Measurements from ENCODE around the gene ARHGEF4.
"Not testable (repeated sequence)": the region's sequence is repeated elsewhere in the genome, so short reads cannot be mapped to it uniquely, and the experiment has no call there.

The ARHGEF4 gene

GRCh38 chr2:131050896-131051295 lies 214.2 kb downstream of the ARHGEF4 start:
- no peak for DNase-seq (ENCODE audit: low read depth in 2 of 2)

- no peak for DNase-seq (ENCODE audit: low read depth in 2 of 2)
Measured at GRCh38 chr2:131052741-131053263, 216.1 kb downstream of the ARHGEF4 start.

GRCh38 chr2:131054488-131054887 lies 217.8 kb downstream of the ARHGEF4 start:
- DNase-seq (ENCODE audit: low read depth in 2 of 2) = no peak

GRCh38 chr2:131055169-131056065 lies 218.7 kb downstream of the ARHGEF4 start:
- DNase-seq (ENCODE audit: low read depth in 2 of 2) = no peak

- DNase-seq (ENCODE audit: low read depth in 2 of 2) = no peak
Measured at GRCh38 chr2:131056204-131056931, 219.7 kb downstream of the ARHGEF4 start.

- DNase-seq (ENCODE audit: low read depth in 2 of 2) = no peak
Measured at GRCh38 chr2:131056932-131057287, 220.2 kb downstream of the ARHGEF4 start.

GRCh38 chr2:131058214-131058843 lies 221.6 kb downstream of the ARHGEF4 start:
- DNase-seq (ENCODE audit: low read depth in 2 of 2) = no peak

- no peak for DNase-seq (ENCODE audit: low read depth in 2 of 2)
Measured at GRCh38 chr2:131058920-131059319, 222.2 kb downstream of the ARHGEF4 start.

- DNase-seq (ENCODE audit: low read depth in 2 of 2) = no peak
Measured at GRCh38 chr2:131063501-131064283, 227.0 kb downstream of the ARHGEF4 start.

- no peak for DNase-seq (ENCODE audit: low read depth in 2 of 2)
Measured at GRCh38 chr2:131064589-131065512, 228.1 kb downstream of the ARHGEF4 start.

- no peak for DNase-seq (ENCODE audit: low read depth in 2 of 2)
Measured at GRCh38 chr2:131067465-131068125, 230.9 kb downstream of the ARHGEF4 start.

GRCh38 chr2:131068172-131068571 lies 231.5 kb downstream of the ARHGEF4 start:
- not testable (repeated sequence) for DNase-seq (ENCODE audit: low read depth in 2 of 2)

GRCh38 chr2:131075578-131075977 lies 238.9 kb downstream of the ARHGEF4 start:
- DNase-seq (ENCODE audit: low read depth in 2 of 2) = not testable (repeated sequence)

- DNase-seq (ENCODE audit: low read depth in 2 of 2) = no peak
Measured at GRCh38 chr2:131076707-131077106, 240.0 kb downstream of the ARHGEF4 start.

- DNase-seq (ENCODE audit: low read depth in 2 of 2) = no peak
Measured at GRCh38 chr2:131077182-131077846, 240.6 kb downstream of the ARHGEF4 start.

GRCh38 chr2:131077966-131078365 lies 241.3 kb downstream of the ARHGEF4 start:
- DNase-seq (ENCODE audit: low read depth in 2 of 2) = no peak

GRCh38 chr2:131079931-131080330 lies 243.2 kb downstream of the ARHGEF4 start:
- DNase-seq (ENCODE audit: low read depth in 2 of 2) = not testable (repeated sequence)

GRCh38 chr2:131081190-131081589 lies 244.5 kb downstream of the ARHGEF4 start:
- DNase-seq (ENCODE audit: low read depth in 2 of 2) = no peak

- DNase-seq (ENCODE audit: low read depth in 2 of 2) = no peak
Measured at GRCh38 chr2:131085646-131086045, 248.9 kb downstream of the ARHGEF4 start.

Data from stimulated activated CD8-positive, alpha-beta memory T cell treated with anti-CD3 and anti-CD28 coated beads, Interleukin-2, amount 100 ng/mL, for 48 hours (primary cell).